HL-60/S4 treated with retinoic acid at 250 ng/mL for 4 days and 3 days (cell line): ENCODE measurements around the gene SNCA.

ENCODE experiments used
- in situ Hi-C: fragments of 300-500 bp; cut with MboI; formaldehyde crosslinking; loops from 2 replicates; pipeline ENCODE4 v1.7.0; 2022; ENCODE audit warnings: low sequenced_read_pairs

SNCA gene

GRCh38 chr4:89757154-89757719, 79.7 kb downstream of the SNCA start:
- in situ Hi-C loops, result no loop called here

- in situ Hi-C loops, result no loop called here
Observed at GRCh38 chr4:89755220-89755619, 81.7 kb downstream of the SNCA start.

GRCh38 chr4:89754531-89754930, 82.4 kb downstream of the SNCA start:
- in situ Hi-C loops, result no loop called here

DNA sequence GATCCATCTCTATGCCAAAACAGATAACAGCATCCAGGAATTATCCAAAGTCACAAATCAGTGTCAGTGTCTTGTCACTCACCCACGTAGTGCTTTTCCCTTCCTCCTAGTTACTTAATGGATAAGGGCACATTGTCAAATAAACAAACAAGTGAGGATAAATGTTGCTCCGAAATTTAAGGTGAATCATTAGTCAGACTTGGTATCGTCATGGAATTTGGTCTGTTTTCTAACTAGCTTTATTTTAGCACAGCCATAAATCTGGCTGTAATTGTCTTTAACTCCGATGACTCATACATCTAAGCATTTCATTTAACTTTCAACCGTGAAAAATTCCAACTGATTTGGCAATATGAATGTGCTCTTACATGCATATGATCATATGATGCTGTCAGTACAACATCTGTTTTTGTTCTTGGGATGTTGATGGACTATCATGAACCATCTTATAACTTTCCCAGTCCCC, 83.3 kb downstream of the SNCA start:
- in situ Hi-C loops, result no loop called here

GRCh38 chr4:89752932-89753598, 83.9 kb downstream of the SNCA start:
- in situ Hi-C loops, result no loop called here

DNA sequence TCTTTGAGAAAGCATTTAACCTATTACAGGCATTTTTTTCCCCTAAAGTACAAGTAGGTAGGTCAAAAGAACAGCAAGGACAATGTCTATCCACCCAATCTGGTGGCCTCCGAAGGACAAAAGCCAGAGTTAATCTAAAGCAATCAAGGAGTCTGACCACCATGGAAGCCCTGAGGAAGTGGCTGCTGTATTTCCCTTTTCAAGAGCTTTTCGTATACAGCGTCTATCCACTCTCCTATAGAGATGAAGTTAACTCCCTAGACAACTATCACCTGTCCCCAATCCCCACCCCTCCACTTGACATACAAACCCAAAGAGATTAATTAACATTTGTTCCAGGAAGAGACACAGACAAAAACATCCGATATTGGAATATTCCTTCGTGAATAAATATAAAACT, 85.5 kb downstream of the SNCA start:
- in situ Hi-C loops, result no loop called here

DNA sequence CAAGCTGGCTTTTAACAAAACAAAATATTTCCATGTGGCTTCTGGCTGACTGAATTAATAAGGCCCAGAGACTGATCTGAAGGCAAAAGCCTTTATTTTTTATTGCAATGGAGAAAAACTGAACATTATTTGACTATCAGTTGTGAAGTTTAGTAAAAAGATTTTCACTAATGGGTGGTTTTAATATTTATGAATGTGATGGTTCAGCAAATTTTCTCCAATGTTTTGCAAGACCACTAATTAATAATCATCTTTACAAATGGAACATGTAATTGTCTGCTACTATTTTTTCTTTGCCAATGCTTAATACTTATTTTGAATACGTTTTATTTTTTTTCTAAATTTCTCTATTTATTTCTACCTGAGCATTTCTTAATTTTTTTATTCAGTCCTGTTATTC, 90.6 kb downstream of the SNCA start:
- in situ Hi-C loops, result no loop called here

DNA sequence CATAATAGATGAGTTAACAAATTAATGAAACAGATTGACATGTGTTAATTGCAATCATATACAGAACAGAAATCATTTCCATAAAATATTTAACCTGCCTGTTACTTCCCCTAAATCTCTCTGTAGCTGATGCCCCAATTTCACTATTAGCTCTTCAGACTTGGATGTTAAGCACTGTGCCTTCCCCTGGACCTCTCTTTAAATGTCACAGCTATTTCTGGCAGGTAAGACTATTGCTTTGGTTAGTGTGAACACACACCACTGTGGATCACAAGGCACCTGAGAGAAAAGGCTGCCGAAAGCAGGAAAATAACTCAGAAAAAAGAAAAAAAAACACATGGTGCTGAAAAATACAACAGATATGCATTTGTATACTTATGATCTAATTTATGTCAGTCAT, 91.3 kb downstream of the SNCA start:
- in situ Hi-C loops, result no loop called here

- in situ Hi-C loops, result no loop called here
Observed at GRCh38 chr4:89744914-89745313, 92.0 kb downstream of the SNCA start.

- in situ Hi-C loops, result no loop called here
Observed at GRCh38 chr4:89741768-89742167, 95.2 kb downstream of the SNCA start.

DNA sequence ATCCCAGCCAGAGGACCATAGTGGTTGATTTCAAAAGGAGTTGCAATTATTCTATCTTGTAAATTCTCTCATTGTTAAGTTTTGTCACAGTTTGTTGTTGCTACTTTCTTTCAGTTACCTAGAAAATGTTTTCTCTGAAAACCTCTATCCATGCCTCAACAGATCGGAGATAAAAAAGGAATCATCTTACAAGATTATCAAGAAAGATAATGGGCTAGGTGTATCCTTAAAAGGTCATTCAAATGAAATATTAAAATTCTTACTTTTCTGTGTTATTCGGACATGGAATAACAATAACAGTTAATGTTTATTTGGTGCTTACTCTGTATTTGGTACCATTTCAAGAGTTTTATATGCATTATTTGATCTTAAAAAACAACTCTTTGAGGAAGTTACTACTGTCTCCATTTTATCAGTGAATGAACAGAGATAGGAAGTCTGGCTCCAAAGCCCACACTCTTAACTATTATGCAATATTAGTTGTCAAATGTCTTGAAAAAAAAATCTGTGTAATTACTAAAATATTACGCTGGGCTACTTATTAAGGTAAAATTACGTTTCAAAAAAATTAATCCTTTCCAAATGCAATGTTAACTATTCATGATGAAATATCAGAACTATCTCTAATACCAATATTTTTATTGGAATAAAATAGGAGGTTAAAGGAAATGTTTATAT, 97.5 kb downstream of the SNCA start:
- in situ Hi-C loops, result no loop called here

DNA sequence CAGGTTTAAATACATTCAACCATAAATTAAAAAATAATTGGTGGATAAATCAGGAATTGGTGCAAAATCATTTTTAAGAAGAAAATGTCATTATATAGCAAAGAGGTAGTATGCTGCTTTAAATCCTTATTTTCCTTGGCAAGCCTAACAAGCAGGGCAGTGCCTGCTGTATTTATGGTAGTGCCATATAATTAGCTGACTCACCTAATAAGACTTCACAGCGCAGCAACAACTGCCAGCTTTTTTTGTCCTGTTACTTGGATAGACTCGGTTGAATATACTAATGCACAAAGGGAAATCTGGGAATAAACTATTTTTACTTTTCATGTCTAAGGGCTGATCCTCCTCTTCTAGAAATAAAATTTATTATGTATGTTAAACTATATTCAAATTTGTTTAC, 99.1 kb downstream of the SNCA start:
- in situ Hi-C loops, result no loop called here

- in situ Hi-C loops, result no loop called here
Observed at GRCh38 chr4:89733946-89734345, 103.0 kb downstream of the SNCA start.

GRCh38 chr4:89727238-89727637, 109.7 kb downstream of the SNCA start:
- in situ Hi-C loops, result no loop called here

DNA sequence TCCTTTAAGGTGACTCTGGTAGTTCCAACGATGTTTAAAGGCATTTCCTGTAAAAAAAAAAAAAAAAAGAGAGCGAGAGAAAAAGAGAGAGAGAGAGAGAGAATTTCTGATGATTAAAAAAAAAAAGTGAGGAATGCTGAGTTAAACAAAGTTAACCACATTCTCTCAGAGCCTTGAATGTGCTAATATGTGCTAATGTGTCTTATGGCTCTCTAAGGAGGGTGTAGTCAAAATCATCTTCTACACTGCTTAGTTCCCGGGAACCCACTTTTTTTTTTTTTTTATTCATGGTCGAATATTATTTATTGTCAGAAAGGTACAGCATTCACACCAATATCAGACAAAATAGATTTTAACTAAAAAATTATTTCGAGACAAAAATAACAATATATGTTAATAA, 111.7 kb downstream of the SNCA start:
- in situ Hi-C loops, result no loop called here

DNA sequence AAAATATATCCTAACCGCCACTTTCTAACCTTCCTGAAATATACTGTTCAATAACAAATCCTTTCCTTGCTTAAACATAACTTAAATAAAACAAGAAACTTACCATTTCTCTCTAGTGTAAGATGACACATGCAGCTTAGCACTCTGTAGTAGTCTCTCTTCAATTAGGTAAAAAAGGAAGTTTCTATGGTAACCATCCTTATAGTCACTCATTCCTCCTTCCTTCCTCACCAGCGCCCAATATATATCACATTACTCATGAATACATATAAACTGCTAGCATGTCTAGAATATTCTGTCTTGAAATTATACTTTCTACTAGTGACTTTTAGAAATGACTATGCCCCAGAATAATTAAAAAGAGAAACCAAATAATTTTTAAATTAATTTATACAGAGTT, 112.2 kb downstream of the SNCA start:
- in situ Hi-C loops, result no loop called here

DNA sequence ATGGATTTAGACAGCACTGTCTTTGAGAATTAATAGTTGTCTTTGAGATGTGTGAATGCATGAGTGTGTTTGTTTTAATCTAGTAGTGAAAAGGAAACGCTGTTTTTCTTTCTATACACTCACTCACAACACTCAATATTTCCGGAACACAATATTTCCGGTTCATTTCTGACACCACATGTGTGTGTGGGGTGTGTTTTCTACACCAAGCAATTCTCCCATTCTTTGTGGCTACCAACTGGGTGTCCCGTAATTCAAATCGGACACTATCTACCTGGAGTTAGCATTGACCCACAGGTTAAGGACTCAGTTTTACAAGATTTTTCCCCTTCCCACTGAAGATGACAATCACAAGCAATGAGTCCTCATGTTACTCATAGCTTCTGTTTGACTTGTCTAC, 113.9 kb downstream of the SNCA start:
- in situ Hi-C loops, result no loop called here

- in situ Hi-C loops, result no loop called here
Observed at GRCh38 chr4:89722517-89722916, 114.4 kb downstream of the SNCA start.

GRCh38 chr4:89720981-89721380, 116.0 kb downstream of the SNCA start:
- in situ Hi-C loops, result no loop called here

DNA sequence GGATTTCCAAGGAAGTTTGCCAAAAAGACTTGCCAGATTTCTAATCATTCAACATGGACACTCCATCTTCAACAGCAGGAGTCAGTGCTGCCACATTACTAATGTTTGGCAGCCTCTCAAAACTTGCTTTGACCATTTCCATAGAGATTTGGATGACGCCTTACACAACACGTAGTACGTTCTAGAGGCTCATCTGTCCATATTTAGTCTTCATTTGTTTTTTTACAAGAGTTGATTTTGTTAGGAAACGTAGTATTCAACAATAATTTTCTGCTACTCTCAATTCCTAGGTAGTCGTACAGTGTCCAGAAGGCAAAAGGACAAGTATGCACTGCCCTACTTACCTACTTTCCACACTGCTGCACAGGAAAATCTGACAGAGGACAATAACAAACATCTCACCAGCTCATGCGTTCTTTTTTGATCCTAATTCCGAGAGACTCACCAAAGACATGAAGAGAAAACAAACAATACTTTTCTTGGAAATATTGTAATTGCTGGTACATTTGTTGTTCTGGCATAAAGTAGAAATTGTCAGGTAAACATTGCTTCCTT, 117.3 kb downstream of the SNCA start:
- in situ Hi-C loops, result no loop called here

GRCh38 chr4:89716893-89717292, 120.1 kb downstream of the SNCA start:
- in situ Hi-C loops, result no loop called here

- in situ Hi-C loops, result no loop called here
Observed at GRCh38 chr4:89715631-89716030, 121.3 kb downstream of the SNCA start.
